Measurements from ENCODE around the gene SFMBT1.

DNA sequence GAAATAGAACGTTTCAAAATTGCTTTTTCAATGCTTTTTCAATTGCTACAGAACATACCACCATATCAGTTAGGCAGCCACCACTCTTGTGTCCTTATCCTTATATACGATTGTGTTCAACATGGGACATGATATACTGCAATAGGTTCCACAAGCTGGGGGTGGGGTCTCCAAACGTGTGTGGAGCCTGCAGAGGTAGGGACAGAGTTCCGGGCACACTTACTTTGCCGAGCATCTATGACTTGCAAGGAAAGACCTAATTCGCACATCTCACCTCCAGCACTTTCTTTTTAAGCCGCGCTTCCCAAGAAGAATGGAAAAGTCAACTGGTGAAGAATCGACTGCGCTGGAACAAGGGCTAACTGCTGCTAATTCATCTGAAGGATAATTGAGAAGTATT lies 39.6 kb upstream of the SFMBT1 start:
- TF ChIP-seq POLR2A (IDR thresholded peaks at IDR 0.05; ENCODE audit: low read depth, low read length): no peak
- TF ChIP-seq MAFK (IDR thresholded peaks at IDR 0.05; ENCODE audit: low read depth, low read length): no peak
- no peak for TF ChIP-seq CTCF (conservative IDR thresholded peaks at IDR 0.05; ENCODE audit: low read depth, low read length)
- TF ChIP-seq NFE2L2 (IDR thresholded peaks at IDR 0.05; ENCODE audit: low read depth, low read length): no peak
- TF ChIP-seq CEBPB (IDR thresholded peaks at IDR 0.05; ENCODE audit: low read depth, low read length): no peak
- no peak for TF ChIP-seq MAZ (IDR thresholded peaks at IDR 0.05; ENCODE audit: borderline replicate concordance, low read depth, low read length)
- no peak for TF ChIP-seq USF2 (IDR thresholded peaks at IDR 0.05; ENCODE audit: low read depth, low read length)
- no peak for TF ChIP-seq RAD21 (IDR thresholded peaks at IDR 0.05; ENCODE audit: low read length)
- TF ChIP-seq RFX5 (IDR thresholded peaks at IDR 0.05; ENCODE audit: low read depth, low read length): no peak
- TF ChIP-seq SMC3 (IDR thresholded peaks at IDR 0.05; ENCODE audit: low read depth, low read length): no peak
- TF ChIP-seq RCOR1 (IDR thresholded peaks at IDR 0.05; ENCODE audit: insufficient replicate concordance, low read length): no peak
- no peak for TF ChIP-seq MXI1 (IDR thresholded peaks at IDR 0.05; ENCODE audit: borderline replicate concordance, low read depth, low read length)
- no peak for TF ChIP-seq FOS (IDR thresholded peaks at IDR 0.05; ENCODE audit: low read depth, low read length)

All from IMR-90 (cell line).